GM19025 (cell line): ENCODE measurements around the gene NRBP1.

Experiments
- ATAC-seq: cut with Tn5 transposase; IDR thresholded peaks from one replicate; pipeline ENCODE4 v1.9.1; 2021; ENCODE audit warnings: mild to moderate bottlenecking, low read depth, moderate library complexity; ENCODE audit not compliant: unreplicated experiment

NRBP1 gene

GRCh38 chr2:27489118-27489497 is 60.7 kb downstream of the NRBP1 start:
- no peak for ATAC-seq

GRCh38 chr2:27489498-27490397 is 61.3 kb downstream of the NRBP1 start, which contains the start of gene IFT172:
IFT172 (minus strand) TSS chr2:27489743; CDS start chr2:27489653, 90 bp downstream.
- peak; percentile 92 for ATAC-seq
